Inflammatory macrophage treated with lipopolysaccharide for 1 hour (primary cell): ENCODE data around the gene PIAS3.
"Not testable (repeated sequence)": the region's sequence is repeated elsewhere in the genome, so short reads cannot be mapped to it uniquely, and the experiment has no call there.

Source experiments
- DNase-seq, 2 donors: peaks; one replicate each; pipeline ENCODE4 v3.0.0-alpha.2; 2020 to 2022

The PIAS3 gene

GRCh38 chr1:145871994-145872924 is 13.4 kb upstream of the PIAS3 start:
- DNase-seq: peak; percentile 43 to 61

GRCh38 chr1:145868232-145868631 is 9.4 kb upstream of the PIAS3 start:
- DNase-seq: no peak

- no peak for DNase-seq
Observed at GRCh38 chr1:145863282-145864018, 4.6 kb upstream of the PIAS3 start.

- peak; percentile 81 to 82 for DNase-seq
Observed at GRCh38 chr1:145859491-145860023, 676 bp upstream of the PIAS3 start.

- DNase-seq: peak; percentile 25 to 34
Observed at GRCh38 chr1:145858238-145858900, 512 bp downstream of the PIAS3 start.

- no peak for DNase-seq
Observed at GRCh38 chr1:145857170-145857569, 1.7 kb downstream of the PIAS3 start.

- DNase-seq: no peak
Observed at GRCh38 chr1:145855426-145855948, 3.4 kb downstream of the PIAS3 start.

GRCh38 chr1:145849356-145850160 is 9.3 kb downstream of the PIAS3 start:
- DNase-seq: no peak

GRCh38 chr1:145847827-145848226 is 11.1 kb downstream of the PIAS3 start:
- DNase-seq: no peak

- DNase-seq: peak; percentile 40 to 57
Observed at GRCh38 chr1:145846201-145846612, 12.7 kb downstream of the PIAS3 start.

- DNase-seq: peak; percentile 66 to 82
Observed at GRCh38 chr1:145845514-145846161, 13.2 kb downstream of the PIAS3 start, which contains the start of gene NUDT17. Gene NUDT17, plus strand, starts transcription at chr1:145845630. Its CDS starts 11 bp downstream, at chr1:145845641.

GRCh38 chr1:145845144-145845513 is 13.8 kb downstream of the PIAS3 start:
- DNase-seq: peak; percentile 48 to 54

- DNase-seq: no peak
Observed at GRCh38 chr1:145843031-145843430, 15.8 kb downstream of the PIAS3 start.

GRCh38 chr1:145837656-145838055 is 21.2 kb downstream of the PIAS3 start:
- peak in 1 of 2 donors; percentile 55 for DNase-seq

GRCh38 chr1:145830810-145831209 is 28.1 kb downstream of the PIAS3 start:
- not testable (repeated sequence) for DNase-seq

- DNase-seq: peak in 1 of 2 donors; percentile 28
Observed at GRCh38 chr1:145828367-145829026, 30.4 kb downstream of the PIAS3 start.

- no peak for DNase-seq
Observed at GRCh38 chr1:145827966-145828365, 30.9 kb downstream of the PIAS3 start.

GRCh38 chr1:145826030-145826429 is 32.9 kb downstream of the PIAS3 start:
- no peak for DNase-seq

- DNase-seq: no peak
Observed at GRCh38 chr1:145824499-145824842, 34.4 kb downstream of the PIAS3 start.
